Hepatocyte (in vitro differentiated cells): ENCODE data around the gene TKT. TPM values are rescaled to one million over a fixed set of nuclear protein-coding genes. Genes with fewer than 3 reads are reported as not detected.

ENCODE experiments used
- DNase-seq: peaks from one replicate; pipeline ENCODE4 v3.0.0-alpha.2; 2016; ENCODE audit warnings: low spot score
- H2AFZ ChIP-seq: fragments of 200-600 bp; sonication (generic); 2 replicates; pipeline ENCODE4 v1.6.0; 2016; ENCODE audit warnings: antibody characterized with exemption, mild to moderate bottlenecking
- H3K27ac ChIP-seq: fragments of 200-600 bp; sonication (generic); 2 replicates; pipeline ENCODE4 v1.5.1; 2016; ENCODE audit warnings: mild to moderate bottlenecking
- H3K27me3 ChIP-seq: fragments of 200-600 bp; sonication (generic); 2 replicates; pipeline ENCODE4 v1.6.1; 2016
- H3K36me3 ChIP-seq: fragments of 200-600 bp; sonication (generic); replicated peaks from 2 replicates; pipeline ENCODE4 v1.5.1; 2016; ENCODE audit warnings: low read depth; ENCODE audit not compliant: insufficient read depth
- H3K4me1 ChIP-seq: fragments of 200-600 bp; sonication (generic); 2 replicates; pipeline ENCODE4 v1.5.1; 2016; ENCODE audit warnings: mild to moderate bottlenecking, moderate library complexity; ENCODE audit not compliant: insufficient read depth
- H3K4me2 ChIP-seq: fragments of 200-600 bp; sonication (generic); 2 replicates; pipeline ENCODE4 v1.6.0; 2016
- H3K4me3 ChIP-seq: fragments of 200-600 bp; sonication (generic); 2 replicates; pipeline ENCODE4 v1.5.1; 2016; ENCODE audit warnings: mild to moderate bottlenecking
- H3K79me2 ChIP-seq: fragments of 200-600 bp; sonication (generic); 2 replicates; pipeline ENCODE4 v1.6.0; 2017; ENCODE audit warnings: mild to moderate bottlenecking
- H3K9me2 ChIP-seq: fragments of 200-600 bp; sonication (generic); replicated peaks from 2 replicates; pipeline ENCODE4 v1.6.0; 2017; ENCODE audit warnings: mild to moderate bottlenecking; ENCODE audit not compliant: insufficient read depth
- H3K9me3 ChIP-seq: fragments of 200-600 bp; sonication (generic); 2 replicates; pipeline ENCODE4 v1.5.1; 2016; ENCODE audit warnings: low read depth, mild to moderate bottlenecking
- H4K20me1 ChIP-seq: fragments of 200-600 bp; sonication (generic); 2 replicates; pipeline ENCODE4 v1.6.0; 2016; ENCODE audit warnings: mild to moderate bottlenecking; ENCODE audit not compliant: insufficient read depth, poor library complexity, severe bottlenecking
- EZH2 ChIP-seq: fragments of 200-600 bp; sonication (generic); IDR thresholded peaks from 2 replicates; pipeline ENCODE4 v1.6.1; 2016; ENCODE audit warnings: antibody characterized with exemption, mild to moderate bottlenecking, borderline replicate concordance
- EZH2phosphoT487 ChIP-seq: fragments of 200-600 bp; sonication (generic); IDR thresholded peaks from one replicate; pipeline ENCODE4 v1.6.1; 2018; ENCODE audit warnings: antibody characterized with exemption, mild to moderate bottlenecking, low read depth, moderate library complexity; ENCODE audit not compliant: unreplicated experiment, severe bottlenecking
- WGBS: methylation state at CpG from one replicate; pipeline ENCODE4 v1.1.6; 2016; ENCODE audit warnings: low lambda C conversion rate; ENCODE audit errors: missing lambda C conversion rate; 5-methylcytosine and 5-hydroxymethylcytosine counted together
- polyA plus RNA-seq: library from polyadenylated mRNA; unstranded; fragments of >200 nt; fragmentation: Nextera tagmentation; extraction: Ambion mirVana; gene quantifications from 2 replicates; pipeline ENCODE4 v1.2.1, GENCODE V29; 2016
- total RNA-seq: library from RNA; depleted of rRNA; stranded (reverse); fragments of >200 nt; gene quantifications from 2 replicates; pipeline ENCODE4 v1.2.3, GENCODE V29; 2014
- TF ChIP-seq, protein P1 (sequence below): fragments of 200-600 bp; sonication (generic); IDR thresholded peaks from 2 replicates; pipeline ENCODE4 v1.5.1; 2016; ENCODE audit warnings: antibody characterized with exemption, mild to moderate bottlenecking; ENCODE audit not compliant: poor library complexity

The TKT gene
- total and polyA plus RNA-seq, 2 experiments from 2014 or later = 149 to 265 TPM

GRCh38 chr3:53189276-53189675, 66.5 kb downstream of the TKT start:
- Histone ChIP-seq H3K9me2 (no peaks in the 10 kb centered on the region), H4K20me1 (no peaks in the 10 kb centered on the region), H3K4me2 (no peak overlapping the region), H3K27me3 (no peaks in the 10 kb centered on the region), H3K9me3 (no peaks in the 10 kb centered on the region), H2AFZ (no peak overlapping the region), H3K4me3 (no peak overlapping the region), H3K4me1 (no peaks in the 10 kb centered on the region), H3K79me2 (no peaks in the 10 kb centered on the region), H3K36me3 (no peaks in the 10 kb centered on the region), H3K27ac (no peak overlapping the region)
- no peak for TF ChIP-seq EZH2
- no peak for TF ChIP-seq EZH2phosphoT487
- no peak for DNase-seq
- 93% methylated on average over 3 of the region's 3 CpGs for WGBS

DNA sequence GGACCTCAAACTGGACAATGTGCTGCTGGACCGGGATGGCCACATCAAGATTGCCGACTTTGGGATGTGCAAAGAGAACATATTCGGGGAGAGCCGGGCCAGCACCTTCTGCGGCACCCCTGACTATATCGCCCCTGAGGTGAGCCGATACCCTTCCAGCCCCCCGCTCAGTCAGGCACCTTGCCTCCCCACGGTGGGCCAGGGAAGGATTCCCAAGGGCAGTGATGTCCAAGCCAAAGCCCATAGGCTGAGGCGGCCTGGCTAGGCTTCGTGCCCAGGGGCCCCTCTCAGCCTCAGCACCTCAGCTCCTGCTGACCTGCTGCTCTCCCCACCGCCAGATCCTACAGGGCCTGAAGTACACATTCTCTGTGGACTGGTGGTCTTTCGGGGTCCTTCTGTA, 67.1 kb downstream of the TKT start:
- 97% methylated on average over 13 of the region's 13 CpGs for WGBS
- Histone ChIP-seq H3K4me3 (no peak overlapping the region), H4K20me1 (no peaks in the 10 kb centered on the region), H3K79me2 (no peaks in the 10 kb centered on the region), H3K27me3 (no peaks in the 10 kb centered on the region), H3K4me1 (no peaks in the 10 kb centered on the region), H3K9me3 (no peaks in the 10 kb centered on the region), H3K4me2 (no peak overlapping the region), H3K27ac (peak overlapping the region; percentile 54), H3K36me3 (no peaks in the 10 kb centered on the region), H3K9me2 (no peaks in the 10 kb centered on the region), H2AFZ (no peak overlapping the region)
- TF ChIP-seq EZH2phosphoT487 (no peak), EZH2 (no peak)
- TF ChIP-seq, protein P1, sequence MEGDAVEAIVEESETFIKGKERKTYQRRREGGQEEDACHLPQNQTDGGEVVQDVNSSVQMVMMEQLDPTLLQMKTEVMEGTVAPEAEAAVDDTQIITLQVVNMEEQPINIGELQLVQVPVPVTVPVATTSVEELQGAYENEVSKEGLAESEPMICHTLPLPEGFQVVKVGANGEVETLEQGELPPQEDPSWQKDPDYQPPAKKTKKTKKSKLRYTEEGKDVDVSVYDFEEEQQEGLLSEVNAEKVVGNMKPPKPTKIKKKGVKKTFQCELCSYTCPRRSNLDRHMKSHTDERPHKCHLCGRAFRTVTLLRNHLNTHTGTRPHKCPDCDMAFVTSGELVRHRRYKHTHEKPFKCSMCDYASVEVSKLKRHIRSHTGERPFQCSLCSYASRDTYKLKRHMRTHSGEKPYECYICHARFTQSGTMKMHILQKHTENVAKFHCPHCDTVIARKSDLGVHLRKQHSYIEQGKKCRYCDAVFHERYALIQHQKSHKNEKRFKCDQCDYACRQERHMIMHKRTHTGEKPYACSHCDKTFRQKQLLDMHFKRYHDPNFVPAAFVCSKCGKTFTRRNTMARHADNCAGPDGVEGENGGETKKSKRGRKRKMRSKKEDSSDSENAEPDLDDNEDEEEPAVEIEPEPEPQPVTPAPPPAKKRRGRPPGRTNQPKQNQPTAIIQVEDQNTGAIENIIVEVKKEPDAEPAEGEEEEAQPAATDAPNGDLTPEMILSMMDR = no peak
- no peak for DNase-seq

GRCh38 chr3:53188136-53188685, 67.6 kb downstream of the TKT start:
- no peak overlapping the region for H3K4me3 ChIP-seq
- no peaks in the 10 kb centered on the region for H3K36me3 ChIP-seq
- 85% methylated on average over 5 of the region's 5 CpGs for WGBS
- H2AFZ ChIP-seq = no peak overlapping the region
- H3K4me2 ChIP-seq = no peak overlapping the region
- H3K9me2 ChIP-seq = no peaks in the 10 kb centered on the region
- H4K20me1 ChIP-seq = no peaks in the 10 kb centered on the region
- DNase-seq = peak; percentile 62
- no peaks in the 10 kb centered on the region for H3K4me1 ChIP-seq
- no peaks in the 10 kb centered on the region for H3K9me3 ChIP-seq
- TF ChIP-seq, protein P1 = no peak
- TF ChIP-seq EZH2 (no peak), EZH2phosphoT487 (no peak)
- H3K27me3 ChIP-seq = no peaks in the 10 kb centered on the region
- H3K27ac ChIP-seq = peak overlapping the region; percentile 54
- no peaks in the 10 kb centered on the region for H3K79me2 ChIP-seq

GRCh38 chr3:53187430-53187829, 68.4 kb downstream of the TKT start:
- H3K79me2 ChIP-seq = no peaks in the 10 kb centered on the region
- H3K27ac ChIP-seq = peak overlapping the region; percentile 82
- H3K27me3 ChIP-seq = no peaks in the 10 kb centered on the region
- no peak overlapping the region for H3K4me3 ChIP-seq
- no peak for DNase-seq
- H3K4me2 ChIP-seq = no peak overlapping the region
- H3K9me2 ChIP-seq = no peaks in the 10 kb centered on the region
- H4K20me1 ChIP-seq = no peaks in the 10 kb centered on the region
- WGBS = 81% methylated on average over 4 of the region's 4 CpGs
- H2AFZ ChIP-seq = no peak overlapping the region
- no peaks in the 10 kb centered on the region for H3K9me3 ChIP-seq
- TF ChIP-seq EZH2 (no peak), EZH2phosphoT487 (no peak)
- TF ChIP-seq, protein P1 = no peak
- no peaks in the 10 kb centered on the region for H3K36me3 ChIP-seq
- no peaks in the 10 kb centered on the region for H3K4me1 ChIP-seq
